SK-N-SH (cell line): Measurements from ENCODE around the gene WWC2.

ENCODE experiments used
- CHD2 ChIP-seq: fragments of 150-350 bp; IDR thresholded peaks from 2 replicates; pipeline ENCODE4 v1.6.1; 2018; ENCODE audit warnings: low read length; ENCODE audit not compliant: partially characterized antibody
- GATA2 ChIP-seq: sonication (generic); formaldehyde crosslinking; IDR thresholded peaks from 2 replicates; pipeline ENCODE4 v1.5.0; 2020; ENCODE audit warnings: mild to moderate bottlenecking, missing genetic modification reagents
- RCOR1 ChIP-seq: fragments of 150-350 bp; IDR thresholded peaks from 2 replicates; pipeline ENCODE4 v1.6.1; 2017; ENCODE audit warnings: antibody characterized with exemption, low read length
- YY1 ChIP-seq: IDR thresholded peaks from 2 replicates; pipeline ENCODE4 v1.4.0; 2012; ENCODE audit warnings: low read depth, mild to moderate bottlenecking

DNA sequence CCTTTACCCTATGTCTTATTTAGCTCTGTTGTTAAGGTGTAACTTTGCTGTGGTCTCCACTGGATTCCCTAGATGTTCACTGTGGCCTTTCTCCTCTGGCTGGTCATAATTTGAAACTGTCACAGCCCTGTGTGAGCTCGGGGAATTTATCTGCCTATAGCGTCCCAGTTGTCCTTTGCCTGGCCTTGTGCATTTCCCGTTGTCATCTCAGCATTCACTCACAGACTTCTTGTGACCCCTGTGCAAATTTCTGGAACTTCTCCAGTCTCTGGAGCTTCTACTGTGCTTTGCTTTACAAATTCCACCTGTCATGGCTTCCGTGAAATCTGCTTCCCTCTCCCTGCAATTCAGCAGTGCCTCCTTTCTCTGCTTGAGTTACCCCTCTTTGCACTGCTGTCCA is 106.7 kb downstream of the WWC2 start:
- no peak for TF ChIP-seq YY1
- TF ChIP-seq GATA2 (CRISPR knock-in tag) = no peak
- TF ChIP-seq RCOR1 = no peak
- no peak for TF ChIP-seq CHD2
